ENCODE results near the gene SSC4D. TPM values are rescaled to one million over a fixed set of nuclear protein-coding genes. Genes with fewer than 3 reads are reported as not detected.
"Not testable (repeated sequence)": the region's sequence is repeated elsewhere in the genome, so short reads cannot be mapped to it uniquely, and the experiment has no call there.

Gene SSC4D
- total RNA-seq, 2 donors from 2014 or later = 0.32 to 0.38 TPM

- intact Hi-C loops (cut with DNase I) = no loop called here
- DNase-seq (ENCODE audit: low spot score) = no peak
These were observed 15.1 kb upstream of the SSC4D start, which contains the start of gene ZP3 for GRCh38 chr7:76424413-76425111. Gene ZP3 (plus strand): TSS chr7:76424950. CDS start chr7:76424965, 15 bp downstream.

- no peak for DNase-seq (ENCODE audit: low spot score)
- intact Hi-C loops (cut with DNase I) = no loop called here
These were observed 14.3 kb upstream of the SSC4D start for GRCh38 chr7:76423666-76424412.

- DNase-seq (ENCODE audit: low spot score); intact Hi-C loops (cut with DNase I): not testable (repeated sequence)
These were observed 11.6 kb upstream of the SSC4D start for GRCh38 chr7:76421097-76421496.

GRCh38 chr7:76417654-76418310, 8.3 kb upstream of the SSC4D start:
- intact Hi-C loops (cut with DNase I); DNase-seq (ENCODE audit: low spot score): not testable (repeated sequence)

GRCh38 chr7:76412249-76412648, 2.8 kb upstream of the SSC4D start:
- intact Hi-C loops (cut with DNase I) = no loop called here
- DNase-seq (ENCODE audit: low spot score) = no peak

GRCh38 chr7:76411626-76412025, 2.1 kb upstream of the SSC4D start:
- intact Hi-C loops (cut with DNase I) = no loop called here
- no peak for DNase-seq (ENCODE audit: low spot score)

GRCh38 chr7:76408121-76408560, 1.4 kb downstream of the SSC4D start:
- intact Hi-C loops (cut with DNase I) = no loop called here

GRCh38 chr7:76407718-76408117, 1.8 kb downstream of the SSC4D start:
- no peak for DNase-seq (ENCODE audit: low spot score)
- intact Hi-C loops (cut with DNase I) = no loop called here

More at GRCh38 chr7:76408121-76408560, 1.4 kb downstream of the SSC4D start:
- DNase-seq (ENCODE audit: low spot score) = no peak

GRCh38 chr7:76405738-76406137, 3.8 kb downstream of the SSC4D start:
- intact Hi-C loops (cut with DNase I) = no loop called here
- DNase-seq (ENCODE audit: low spot score) = no peak

GRCh38 chr7:76403780-76404494, 5.6 kb downstream of the SSC4D start:
- DNase-seq (ENCODE audit: low spot score) = no peak
- intact Hi-C loops (cut with DNase I) = no loop called here

- intact Hi-C loops (cut with DNase I); DNase-seq (ENCODE audit: low spot score): not testable (repeated sequence)
These were observed 6.4 kb downstream of the SSC4D start for GRCh38 chr7:76403097-76403496.

- no peak for DNase-seq (ENCODE audit: low spot score)
- intact Hi-C loops (cut with DNase I) = no loop called here
These were observed 9.2 kb downstream of the SSC4D start for GRCh38 chr7:76400248-76400647.

GRCh38 chr7:76397409-76398183, 11.9 kb downstream of the SSC4D start:
- peak; percentile 93 for DNase-seq (ENCODE audit: low spot score)
- intact Hi-C loops (cut with DNase I) = no loop called here

- intact Hi-C loops (cut with DNase I) = no loop called here
- DNase-seq (ENCODE audit: low spot score) = no peak
These were observed 12.6 kb downstream of the SSC4D start for GRCh38 chr7:76396864-76397263.

- no peak for DNase-seq (ENCODE audit: low spot score)
- intact Hi-C loops (cut with DNase I) = no loop called here
These were observed 13.4 kb downstream of the SSC4D start for GRCh38 chr7:76395965-76396726.

GRCh38 chr7:76395605-76395964, 13.9 kb downstream of the SSC4D start:
- DNase-seq (ENCODE audit: low spot score); intact Hi-C loops (cut with DNase I): not testable (repeated sequence)

GRCh38 chr7:76394957-76395356, 14.5 kb downstream of the SSC4D start:
- intact Hi-C loops (cut with DNase I) = no loop called here
- DNase-seq (ENCODE audit: low spot score) = no peak
